Measurements from ENCODE around the gene RNF150.

Gene RNF150

GRCh38 chr4:141013899-141014298 lies 119.4 kb downstream of the RNF150 start:
- no peak overlapping the region for H3K27ac ChIP-seq
- H3K4me3 ChIP-seq (ENCODE audit: low read depth, low read length) = no peak overlapping the region
- H3K36me3 ChIP-seq = no peaks in the 10 kb centered on the region
- no peaks in the 10 kb centered on the region for H3K9me3 ChIP-seq (ENCODE audit: severe bottlenecking)
- no peaks in the 10 kb centered on the region for H3K27me3 ChIP-seq (ENCODE audit: insufficient read depth, low read depth, severe bottlenecking)
- DNase-seq = no peak
- no peak for TF ChIP-seq CTCF (IDR thresholded peaks at IDR 0.05; ENCODE audit: low read depth, low read length)

GRCh38 chr4:141011901-141012315 lies 121.4 kb downstream of the RNF150 start:
- no peak for TF ChIP-seq CTCF (IDR thresholded peaks at IDR 0.05; ENCODE audit: low read depth, low read length)
- H3K36me3 ChIP-seq = no peaks in the 10 kb centered on the region
- H3K27ac ChIP-seq = no peak overlapping the region
- H3K27me3 ChIP-seq (ENCODE audit: insufficient read depth, low read depth, severe bottlenecking) = no peaks in the 10 kb centered on the region
- DNase-seq = no peak
- no peaks in the 10 kb centered on the region for H3K9me3 ChIP-seq (ENCODE audit: severe bottlenecking)
- no peak overlapping the region for H3K4me3 ChIP-seq (ENCODE audit: low read depth, low read length)

GRCh38 chr4:141009931-141010330 lies 123.3 kb downstream of the RNF150 start:
- H3K27ac ChIP-seq = no peak overlapping the region
- H3K36me3 ChIP-seq = no peaks in the 10 kb centered on the region
- no peaks in the 10 kb centered on the region for H3K27me3 ChIP-seq (ENCODE audit: insufficient read depth, low read depth, severe bottlenecking)
- DNase-seq = no peak
- H3K9me3 ChIP-seq (ENCODE audit: severe bottlenecking) = no peaks in the 10 kb centered on the region
- no peak for TF ChIP-seq CTCF (IDR thresholded peaks at IDR 0.05; ENCODE audit: low read depth, low read length)
- H3K4me3 ChIP-seq (ENCODE audit: low read depth, low read length) = no peak overlapping the region

- H3K4me3 ChIP-seq (ENCODE audit: low read depth, low read length) = no peak overlapping the region
- H3K9me3 ChIP-seq (ENCODE audit: severe bottlenecking) = no peaks in the 10 kb centered on the region
- no peak overlapping the region for H3K27ac ChIP-seq
- no peaks in the 10 kb centered on the region for H3K27me3 ChIP-seq (ENCODE audit: insufficient read depth, low read depth, severe bottlenecking)
- no peak for TF ChIP-seq CTCF (IDR thresholded peaks at IDR 0.05; ENCODE audit: low read depth, low read length)
- no peaks in the 10 kb centered on the region for H3K36me3 ChIP-seq
- DNase-seq = no peak
Measured at GRCh38 chr4:141009129-141009528, 124.1 kb downstream of the RNF150 start.

GRCh38 chr4:141006242-141006802 lies 126.9 kb downstream of the RNF150 start:
- H3K9me3 ChIP-seq (ENCODE audit: severe bottlenecking) = no peaks in the 10 kb centered on the region
- DNase-seq = peak; percentile 48
- H3K36me3 ChIP-seq = no peaks in the 10 kb centered on the region
- TF ChIP-seq CTCF (IDR thresholded peaks at IDR 0.05; ENCODE audit: low read depth, low read length) = no peak
- H3K4me3 ChIP-seq (ENCODE audit: low read depth, low read length) = no peak overlapping the region
- H3K27ac ChIP-seq = no peak overlapping the region
- no peaks in the 10 kb centered on the region for H3K27me3 ChIP-seq (ENCODE audit: insufficient read depth, low read depth, severe bottlenecking)

- DNase-seq = no peak
- Histone ChIP-seq H3K27ac (no peak overlapping the region), H3K36me3 (no peaks in the 10 kb centered on the region), H3K27me3 (ENCODE audit: insufficient read depth, low read depth, severe bottlenecking) (no peaks in the 10 kb centered on the region), H3K4me3 (ENCODE audit: low read depth, low read length) (no peak overlapping the region), H3K9me3 (ENCODE audit: severe bottlenecking) (no peaks in the 10 kb centered on the region)
- TF ChIP-seq CTCF (IDR thresholded peaks at IDR 0.05; ENCODE audit: low read depth, low read length) = no peak
Measured at GRCh38 chr4:141004823-141005222, 128.4 kb downstream of the RNF150 start.

All from WERI-Rb-1 (cell line).